HepG2 (cell line): ENCODE results near the gene SLC17A9. TPM values are rescaled to one million over a fixed set of nuclear protein-coding genes. Genes with fewer than 3 reads are reported as not detected.
A peak's percentile ranks its signal among the peaks of the same experiment; 100 is the strongest.

Experiments used
- ATAC-seq: fragments of 200-7000 bp; cut with Tn5 transposase; 3 replicates; pipeline ENCODE4 v1.9.1; 2020; ENCODE audit warnings: mild to moderate bottlenecking, moderate library complexity
- BruUV-seq: library from RNA; stranded (reverse); fragments of 400-500 nt; replicated peaks from 2 replicates; lab custom pipeline; 2021; lab: Mats Ljungman, UMichigan
- CTCF ChIA-PET: fragments of 300-600 bp; formaldehyde crosslinking; extraction: SDS; loops from one replicate; lab custom pipeline; 2021; ENCODE audit warnings: low total read pairs, inconsistent platforms, low intra/inter-chr PET ratio; lab: Yijun Ruan, JAX
- POLR2A ChIA-PET: fragments of 350-600 bp; sonication (Branson Sonifier 250); formaldehyde crosslinking; loops from one replicate; lab custom pipeline; 2020; ENCODE audit warnings: antibody characterized with exemption, inconsistent platforms; lab: Yijun Ruan, JAX
- DNase-seq: peaks from one replicate; pipeline ENCODE4 v3.0.0-alpha.2; 2015; ENCODE audit warnings: low spot score
- FAIRE-seq: peaks from 3 replicates; lab custom pipeline; 2011; peaks lifted over from hg19 to GRCh38; lab: Jason Lieb, UNC
- H2AFZ ChIP-seq: one replicate; pipeline ENCODE4 v1.6.1; 2011; ENCODE audit warnings: low read length, inconsistent platforms
- H3K27ac ChIP-seq: fragments of 300-600 bp; 3 replicates; pipeline ENCODE4 v1.8.0; 2011; ENCODE audit warnings: mixed run types, mild to moderate bottlenecking, mixed read lengths, low read length, inconsistent platforms; ENCODE audit not compliant: insufficient read depth; ENCODE audit errors: extremely low read length
- H3K27me3 ChIP-seq, 2 experiments: fragments of 200-600 bp in 1 of 2; 2 replicates in 1 of 2; 3 replicates in 1 of 2; pipeline versions ENCODE4 v1.6.0 to v1.8.0; 2011; ENCODE audit warnings: low read length in 2 of 2, mild to moderate bottlenecking in 2 of 2, moderate library complexity in 2 of 2, inconsistent platforms in 1 of 2; ENCODE audit not compliant: insufficient read depth in 2 of 2, control insufficient read depth in 1 of 2
- H3K36me3 ChIP-seq, 2 experiments: fragments of 200-600 bp in 1 of 2; replicated peaks in 1 of 2; 2 replicates in 1 of 2; 3 replicates in 1 of 2; pipeline versions ENCODE4 v1.5.1 to v1.8.0; 2011; ENCODE audit warnings: low read length in 2 of 2, inconsistent platforms in 1 of 2; ENCODE audit not compliant: insufficient read depth in 2 of 2, control insufficient read depth in 1 of 2
- H3K4me1 ChIP-seq: 2 replicates; pipeline ENCODE4 v1.5.1; 2012; ENCODE audit warnings: low read length, inconsistent platforms; ENCODE audit not compliant: insufficient read depth
- H3K4me2 ChIP-seq: 2 replicates; pipeline ENCODE4 v1.6.0; 2011; ENCODE audit warnings: low read depth, low read length, inconsistent platforms
- H3K4me3 ChIP-seq, 3 experiments: fragments of 200-600 bp in 1 of 3; sonication (generic), shearing (Covaris generic) in 1 of 3; replicated peaks in 1 of 3; 2 replicates each; pipeline ENCODE4 v1.5.1; 2011 to 2016; ENCODE audit warnings: low read length in 3 of 3, inconsistent platforms in 2 of 3, low read depth in 2 of 3, mild to moderate bottlenecking in 2 of 3, control low read depth in 1 of 3, mixed read lengths in 1 of 3; ENCODE audit not compliant: insufficient read depth in 1 of 3
- H3K79me2 ChIP-seq: one replicate; pipeline ENCODE4 v1.6.1; 2011; ENCODE audit warnings: low read length, inconsistent platforms; ENCODE audit not compliant: insufficient read depth
- H3K9ac ChIP-seq: 2 replicates; pipeline ENCODE4 v1.6.0; 2011; ENCODE audit warnings: mild to moderate bottlenecking, low read depth, low read length, inconsistent platforms; ENCODE audit not compliant: insufficient read depth
- H3K9me3 ChIP-seq: 2 replicates; pipeline ENCODE4 v1.5.1; 2012; ENCODE audit warnings: mild to moderate bottlenecking, low read length
- H4K20me1 ChIP-seq: 2 replicates; pipeline ENCODE4 v1.6.0; 2011; ENCODE audit warnings: inconsistent platforms, mild to moderate bottlenecking, low read length, moderate library complexity; ENCODE audit not compliant: insufficient read depth
- ATAD3A ChIP-seq: sonication (generic); formaldehyde crosslinking; IDR thresholded peaks from 2 replicates; pipeline ENCODE4 v1.4.0; 2020; ENCODE audit warnings: missing genetic modification reagents
- ELF4 ChIP-seq: sonication (generic); formaldehyde crosslinking; IDR thresholded peaks from 2 replicates; pipeline ENCODE4 v1.5.0; 2020; ENCODE audit warnings: missing genetic modification reagents, mild to moderate bottlenecking, moderate library complexity, borderline replicate concordance
- IKZF4 ChIP-seq: sonication (generic); formaldehyde crosslinking; IDR thresholded peaks from 2 replicates; pipeline ENCODE4 v1.5.1; 2020; ENCODE audit warnings: borderline replicate concordance, mild to moderate bottlenecking, low read depth, missing genetic modification reagents; ENCODE audit errors: not compliant biosample characterization
- KLF16 ChIP-seq, 2 experiments: sonication (generic) in 1 of 2; formaldehyde crosslinking in 1 of 2; IDR thresholded peaks; 2 replicates each; pipeline versions ENCODE4 v1.6.1 to v1.8.0; 2016 to 2023; ENCODE audit warnings: missing genetic modification reagents in 2 of 2, missing compliant biosample characterization in 1 of 2
- LCORL ChIP-seq, 2 experiments: fragments of 450-650 bp in 1 of 2; sonication (generic) in 1 of 2; formaldehyde crosslinking in 1 of 2; IDR thresholded peaks; 2 replicates each; pipeline versions ENCODE4 v1.5.0 to v1.6.1; 2017 to 2020; ENCODE audit warnings: antibody characterized with exemption in 1 of 2, missing genetic modification reagents in 1 of 2
- NCOA1 ChIP-seq: sonication (generic); formaldehyde crosslinking; IDR thresholded peaks from 2 replicates; pipeline ENCODE4 v1.9.0; 2021; ENCODE audit warnings: missing genetic modification reagents
- NFATC3 ChIP-seq: sonication (generic); formaldehyde crosslinking; IDR thresholded peaks from 2 replicates; pipeline ENCODE4 v1.5.1; 2020; ENCODE audit warnings: mild to moderate bottlenecking, missing genetic modification reagents
- NONO ChIP-seq, 2 experiments: fragments of 450-650 bp in 1 of 2; sonication (generic) in 1 of 2; formaldehyde crosslinking in 1 of 2; IDR thresholded peaks in 1 of 2; conservative IDR thresholded peaks in 1 of 2; 2 replicates each; pipeline versions ENCODE4 v1.6.1 to v1.8.0; 2017 to 2022; ENCODE audit warnings: mild to moderate bottlenecking in 1 of 2, missing genetic modification reagents in 1 of 2, moderate library complexity in 1 of 2
- TAF15 ChIP-seq: fragments of 200-400 bp; formaldehyde crosslinking; IDR thresholded peaks from one replicate; pipeline ENCODE4 v1.6.1; 2018; ENCODE audit warnings: mild to moderate bottlenecking, low read depth, low read length; ENCODE audit not compliant: poor library complexity, severe bottlenecking
- ZBTB7A ChIP-seq: sonication (generic); formaldehyde crosslinking; IDR thresholded peaks from 2 replicates; pipeline ENCODE4 v1.8.0; 2022; ENCODE audit warnings: mild to moderate bottlenecking, missing genetic modification reagents
- ZFP82 ChIP-seq: sonication (generic); formaldehyde crosslinking; IDR thresholded peaks from 2 replicates; pipeline ENCODE4 v1.5.1; 2020; ENCODE audit warnings: mild to moderate bottlenecking, missing genetic modification reagents, borderline replicate concordance
- ZNF138 ChIP-seq: sonication (generic); formaldehyde crosslinking; IDR thresholded peaks from 2 replicates; pipeline ENCODE4 v1.5.0; 2020; ENCODE audit warnings: mild to moderate bottlenecking, low read depth, missing genetic modification reagents
- ZNF414 ChIP-seq: sonication (generic); formaldehyde crosslinking; IDR thresholded peaks from 2 replicates; pipeline ENCODE4 v1.5.0; 2020; ENCODE audit warnings: missing genetic modification reagents
- ZNF576 ChIP-seq: sonication (generic); formaldehyde crosslinking; IDR thresholded peaks from 2 replicates; pipeline ENCODE4 v1.4.0; 2020; ENCODE audit warnings: mild to moderate bottlenecking, missing genetic modification reagents
- ZNF609 ChIP-seq: sonication (generic); formaldehyde crosslinking; IDR thresholded peaks from 2 replicates; pipeline ENCODE4 v1.4.0; 2020; ENCODE audit warnings: mild to moderate bottlenecking, missing genetic modification reagents, borderline replicate concordance
- ZSCAN5A ChIP-seq: sonication (generic); formaldehyde crosslinking; IDR thresholded peaks from 2 replicates; pipeline ENCODE4 v1.8.0; 2022; ENCODE audit warnings: mild to moderate bottlenecking, missing genetic modification reagents, borderline replicate concordance
- WGBS: methylation state at CpG from one replicate; pipeline ENCODE4 v1.1.6; 2017; ENCODE audit warnings: low lambda C conversion rate; 5-methylcytosine and 5-hydroxymethylcytosine counted together
- in situ Hi-C: cut with HindIII; loops from 2 replicates; pipeline ENCODE4 v1.10.0; 2017; ENCODE audit warnings: low pct_unique_long_range_greater_than_20kb; ENCODE audit not compliant: extremely low pct_ligation_motif_present
- intact Hi-C: fragments of 100-400 bp; cut with micrococcal nuclease; formaldehyde crosslinking; loops from one replicate; pipeline ENCODE4 v1.10.0; 2022; ENCODE audit not compliant: unreplicated experiment
- polyA plus RNA-seq, 8 experiments: library from polyadenylated mRNA; depleted of rRNA in 3 of 8; stranded (reverse) in 7 of 8; unstranded in 1 of 8; fragments of >200 nt; fragmentation: Illumina TruSeq in 4 of 8; extraction: Trizol in 4 of 8; gene quantifications; 2 replicates each; pipeline versions ENCODE4 v1.2.1 to v1.2.3, GENCODE V29; 2011 to 2016; ENCODE audit warnings: low read depth in 4 of 8, missing spikeins in 1 of 8, mixed read lengths in 1 of 8; ENCODE audit not compliant: insufficient read depth in 1 of 8
- total RNA-seq, 5 experiments: library from RNA; depleted of rRNA; stranded (reverse); fragments of >200 nt; fragmentation: Illumina TruSeq; extraction: Trizol; gene quantifications; 2 replicates each; pipeline ENCODE4 v1.2.3, GENCODE V29; 2016; ENCODE audit warnings: low read depth in 1 of 5

The SLC17A9 gene
- total and polyA plus RNA-seq, 2 of the 13 experiments (the other 11 are each of a cell fraction or from before 2014, with no cell fraction given): 110 to 191 TPM

GRCh38 chr20:62929051-62929538 lies 23.4 kb upstream of the SLC17A9 start:
- FAIRE-seq (no peak), ATAC-seq (peak; percentile 12), DNase-seq (peak; percentile 50)
- ChIA-PET POLR2A (interaction anchor here (1.6 to 6.4 kb wide), 2 partner anchors 8 to 26 kb away, joined by 5 to 118 read pairs; partner anchors contain the start of gene GID8), CTCF (no interaction called here)
- H3K4me2 ChIP-seq: peak overlapping the region; percentile 22
- peaks cover 5 to 19% of the 10 kb centered on the region in 2 experiments for H3K36me3 ChIP-seq
- H3K9ac ChIP-seq: 0 out of 2 replicates have a peak overlapping the region, but pooled peaks have one; percentile 7
- peaks cover 99% of the 10 kb centered on the region for H3K79me2 ChIP-seq
- H3K4me3 ChIP-seq: peak overlapping the region in 2 of 3 experiments; percentile 23 to 31; a peak in 2 of 6 replicates
- H2AFZ ChIP-seq: no peak overlapping the region
- H3K4me1 ChIP-seq: peaks cover 67% of the 10 kb centered on the region
- no peaks in the 10 kb centered on the region for H3K9me3 ChIP-seq
- in situ Hi-C loops: no loop called here
- H4K20me1 ChIP-seq: peaks cover 70% of the 10 kb centered on the region
- peak overlapping the region; percentile 33 for H3K27ac ChIP-seq
- peaks cover 0 to 5% of the 10 kb centered on the region in 2 experiments; a peak in 1 of 5 replicates for H3K27me3 ChIP-seq
- 71% methylated on average over 43 of the region's 44 CpGs for WGBS
- intact Hi-C loops: no loop called here
- BruUV-seq: no TSS peak
- no peak for TF ChIP-seq ZSCAN5A (CRISPR knock-in tag)
- no peak for TF ChIP-seq ZNF576 (CRISPR knock-in tag)
- TF ChIP-seq LCORL (IDR thresholded peaks at IDR 0.05): no peak
- TF ChIP-seq LCORL (CRISPR knock-in tag; IDR thresholded peaks at IDR 0.05): no peak
- TF ChIP-seq IKZF4 (CRISPR knock-in tag): no peak
- TF ChIP-seq ATAD3A (CRISPR knock-in tag): no peak
- TF ChIP-seq ZNF138 (CRISPR knock-in tag): no peak
- TF ChIP-seq ELF4 (CRISPR knock-in tag): no peak
- TF ChIP-seq KLF16 (CRISPR knock-in tag; IDR thresholded peaks at IDR 0.05): no peak
- TF ChIP-seq NFATC3 (CRISPR knock-in tag): no peak
- no peak for TF ChIP-seq TAF15
- TF ChIP-seq ZNF609 (CRISPR knock-in tag): peak; percentile 14; the same call in 1 of the 2 replicates
- no peak for TF ChIP-seq ZNF414
- no peak for TF ChIP-seq ZFP82 (CRISPR knock-in tag)
- no peak for TF ChIP-seq NCOA1 (CRISPR knock-in tag)
- TF ChIP-seq NONO (IDR thresholded peaks at IDR 0.05): no peak
- 0 out of 2 replicates have a peak, but pooled peaks have one; percentile 26 for TF ChIP-seq NONO (CRISPR knock-in tag; conservative IDR thresholded peaks at IDR 0.05)
- TF ChIP-seq ZBTB7A (CRISPR knock-in tag): no peak
